AG08396 (cell line): ENCODE data around the gene ZNF543.
"Not testable (repeated sequence)": the region's sequence is repeated elsewhere in the genome, so short reads cannot be mapped to it uniquely, and the experiment has no call there.

Experiments used
- DNase-seq: peaks from one replicate; pipeline ENCODE4 v3.0.0; 2012; ENCODE audit warnings: low spot score, mixed read lengths

Gene ZNF543

GRCh38 chr19:57320180-57321084, at the start of gene ZNF543:
Gene ZNF543, plus strand, starts transcription at chr19:57320472. Its CDS starts 382 bp downstream, at chr19:57320854.
- DNase-seq = peak; percentile 97

GRCh38 chr19:57271280-57271679, 49.0 kb upstream of the ZNF543 start:
- no peak for DNase-seq

GRCh38 chr19:57273014-57273413, 47.3 kb upstream of the ZNF543 start:
- DNase-seq = no peak

GRCh38 chr19:57276430-57276829, 43.8 kb upstream of the ZNF543 start:
- no peak for DNase-seq

GRCh38 chr19:57278481-57278880, 41.8 kb upstream of the ZNF543 start:
- not testable (repeated sequence) for DNase-seq

GRCh38 chr19:57279418-57280164, 40.7 kb upstream of the ZNF543 start:
- DNase-seq = peak; percentile 92

- peak; percentile 95 for DNase-seq
These were observed 39.9 kb upstream of the ZNF543 start, which contains the start of gene ZNF460 for GRCh38 chr19:57280165-57280961. Gene ZNF460, plus strand, starts transcription at chr19:57280485. Its CDS starts 322 bp downstream, at chr19:57280807.

GRCh38 chr19:57280962-57281400, 39.3 kb upstream of the ZNF543 start:
- no peak for DNase-seq

- no peak for DNase-seq
These were observed 38.1 kb upstream of the ZNF543 start for GRCh38 chr19:57282011-57282643.

- DNase-seq = no peak
These were observed 31.9 kb upstream of the ZNF543 start for GRCh38 chr19:57288373-57288772.

- no peak for DNase-seq
These were observed 29.3 kb upstream of the ZNF543 start for GRCh38 chr19:57290970-57291369.

GRCh38 chr19:57292547-57292946, 27.7 kb upstream of the ZNF543 start:
- no peak for DNase-seq

GRCh38 chr19:57293719-57294118, 26.6 kb upstream of the ZNF543 start:
- no peak for DNase-seq

GRCh38 chr19:57302020-57302465, 18.2 kb upstream of the ZNF543 start:
- peak; percentile 89 for DNase-seq

GRCh38 chr19:57302727-57303401, 17.4 kb upstream of the ZNF543 start:
- DNase-seq = no peak

- no peak for DNase-seq
These were observed 15.2 kb upstream of the ZNF543 start for GRCh38 chr19:57305056-57305455.

- DNase-seq = no peak
These were observed 11.8 kb upstream of the ZNF543 start for GRCh38 chr19:57308514-57308913.

GRCh38 chr19:57310792-57311191, 9.5 kb upstream of the ZNF543 start:
- no peak for DNase-seq

GRCh38 chr19:57314146-57314545, 6.1 kb upstream of the ZNF543 start:
- no peak for DNase-seq

- no peak for DNase-seq
These were observed 2.8 kb upstream of the ZNF543 start for GRCh38 chr19:57317503-57317902.

GRCh38 chr19:57319869-57320179, 448 bp upstream of the ZNF543 start:
- no peak for DNase-seq
